ENCODE results near the gene PHPT1. TPM values are rescaled to one million over a fixed set of nuclear protein-coding genes. Genes with fewer than 3 reads are reported as not detected.

The PHPT1 gene
- total and polyA plus RNA-seq, 2 of the 13 experiments (the other 11 are each of a cell fraction or from before 2014, with no cell fraction given), result 189 to 192 TPM

- ChIA-PET CTCF (ENCODE audit: low intra/inter-chr PET ratio, low total read pairs) (no interaction called here), POLR2A (interaction anchor here (1.3 kb wide), 1 partner anchor 19 kb away, joined by 6 read pairs; no protein-coding TSS in a partner anchor)
- in situ Hi-C loops (cut with HindIII; ENCODE audit: extremely low pct_ligation_motif_present, low pct_unique_long_range_greater_than_20kb), result no loop called here
- peaks cover 20% of the 10 kb centered on the region for H3K79me2 ChIP-seq (ENCODE audit: insufficient read depth, low read length)
- peak; percentile 10; the same call in 1 of the 2 replicates for TF ChIP-seq ZNF687 (CRISPR knock-in tag; IDR thresholded peaks at IDR 0.05)
- no peak for TF ChIP-seq XBP1 (CRISPR knock-in tag; IDR thresholded peaks at IDR 0.05)
- no peak for TF ChIP-seq ZNF704 (CRISPR knock-in tag; IDR thresholded peaks at IDR 0.05; ENCODE audit: borderline replicate concordance)
- TF ChIP-seq ELK4 (CRISPR knock-in tag; IDR thresholded peaks at IDR 0.05; ENCODE audit: borderline replicate concordance), result no peak
- TF ChIP-seq AGO1 (IDR thresholded peaks at IDR 0.05; ENCODE audit: low read depth, low read length, poor library complexity, severe bottlenecking), result peak; percentile 7
- TF ChIP-seq RBFOX2 (IDR thresholded peaks at IDR 0.05; ENCODE audit: low read depth, low read length), result peak; percentile 46
- H3K9ac ChIP-seq (ENCODE audit: insufficient read depth, low read depth, low read length), result no peak overlapping the region
- BruUV-seq (replicated peaks), result no TSS peak
- H3K27ac ChIP-seq (ENCODE audit: extremely low read length, insufficient read depth, low read length), result no peak overlapping the region
- DNase-seq (ENCODE audit: low spot score) (no peak), ATAC-seq (no peak), FAIRE-seq (no peak)
- no peak overlapping the region for H3K4me3 ChIP-seq (replicated peaks in 1 of 3; ENCODE audit: insufficient read depth in 1 of 3, low read depth in 2 of 3, low read length in 3 of 3)
- peaks cover 49% of the 10 kb centered on the region for H3K4me1 ChIP-seq (ENCODE audit: insufficient read depth, low read length)
- H4K20me1 ChIP-seq (ENCODE audit: insufficient read depth, low read length), result 0 out of 2 replicates have a peak, but pooled peaks cover 7% of the 10 kb centered on the region
- 100% methylated on average over 6 of the region's 12 CpGs for WGBS (ENCODE audit: low lambda C conversion rate)
- H2AFZ ChIP-seq (ENCODE audit: low read length), result no peak overlapping the region
- H3K27me3 ChIP-seq (ENCODE audit: control insufficient read depth in 1 of 2, insufficient read depth in 2 of 2, low read length in 2 of 2), result no peaks in the 10 kb centered on the region
- peaks cover 17 to 37% of the 10 kb centered on the region in 2 experiments for H3K36me3 ChIP-seq (replicated peaks in 1 of 2; ENCODE audit: control insufficient read depth in 1 of 2, insufficient read depth in 2 of 2, low read length in 2 of 2)
- intact Hi-C loops (cut with micrococcal nuclease; ENCODE audit: unreplicated experiment), result no loop called here
- no peaks in the 10 kb centered on the region for H3K9me3 ChIP-seq (ENCODE audit: low read length)
- no peak overlapping the region for H3K4me2 ChIP-seq (ENCODE audit: low read depth, low read length)
These were observed 14.5 kb downstream of the PHPT1 start for GRCh38 chr9:136863623-136864273.

Measured in HepG2 (cell line).